Measurements from ENCODE around the gene FILIP1L. TPM values are rescaled to one million over a fixed set of nuclear protein-coding genes. Genes with fewer than 3 reads are reported as not detected.

The FILIP1L gene
- total RNA-seq, 1 experiment from 2014 or later, result 0.17 TPM

DNA sequence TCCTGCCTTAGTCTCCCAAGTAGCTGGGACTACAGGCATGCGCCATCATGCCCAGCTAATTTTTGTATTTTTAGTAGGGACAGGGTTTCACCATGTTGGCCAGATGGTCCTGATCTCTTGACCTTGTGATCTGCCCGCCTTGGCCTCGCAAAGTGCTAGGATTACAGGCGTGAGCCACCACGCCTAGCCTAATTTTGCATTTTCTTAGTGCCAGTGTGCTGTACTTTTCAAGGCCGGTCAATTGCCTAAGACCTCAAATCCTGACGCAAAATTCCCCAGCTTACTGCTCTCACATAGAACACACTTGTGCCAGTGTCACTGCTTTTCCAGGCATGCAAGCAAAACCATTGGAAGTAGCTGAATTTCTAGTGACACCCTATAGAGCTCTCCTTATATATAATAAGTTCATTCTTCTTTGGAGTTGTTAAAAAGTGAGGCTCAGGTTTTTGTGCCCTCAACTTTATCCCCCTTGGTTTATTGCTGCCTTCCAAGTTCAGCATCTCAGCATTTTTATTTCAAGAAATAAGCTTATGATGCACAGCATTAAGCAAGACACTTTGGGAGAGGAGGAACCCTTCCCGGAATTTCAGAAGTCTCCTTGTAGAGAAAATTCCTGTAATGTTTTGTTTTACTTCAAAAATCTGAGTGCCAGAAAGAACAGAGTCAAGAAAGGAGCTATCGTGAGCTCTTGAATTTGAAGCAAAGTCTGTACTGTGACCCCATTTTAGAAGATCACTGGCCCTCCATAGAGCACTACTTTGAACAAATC is 93.2 kb downstream of the FILIP1L start:
- Histone ChIP-seq H3K79me2 (ENCODE audit: insufficient read depth, low read length) (no peaks in the 10 kb centered on the region), H4K20me1 (ENCODE audit: insufficient read depth) (no peaks in the 10 kb centered on the region), H3K9me2 (ENCODE audit: insufficient read depth) (no peaks in the 10 kb centered on the region), H3K4me1 (ENCODE audit: control insufficient read depth in 1 of 2, insufficient read depth in 2 of 2, low read length in 2 of 2) (no peaks in the 10 kb centered on the region), H2AFZ (ENCODE audit: low read depth, low read length, poor library complexity, severe bottlenecking) (no peak overlapping the region), H3K9me3 (ENCODE audit: control insufficient read depth in 1 of 2, insufficient read depth in 1 of 2, low read depth in 1 of 2, low read length in 2 of 2) (no peaks in the 10 kb centered on the region), H3K27me3 (ENCODE audit: insufficient read depth, low read length) (no peaks in the 10 kb centered on the region), H3K27ac (ENCODE audit: low read depth, low read length) (no peak overlapping the region), H3K9ac (ENCODE audit: low read length) (no peak overlapping the region), H3K4me2 (ENCODE audit: low read length) (no peak overlapping the region), H3K4me3 (replicated peaks in 1 of 2; ENCODE audit: low read depth in 1 of 2, low read length in 2 of 2) (no peak overlapping the region), H3K36me3 (ENCODE audit: control insufficient read depth in 1 of 2, insufficient read depth in 2 of 2, low read length in 2 of 2) (no peaks in the 10 kb centered on the region)
- CTCF ChIA-PET, result no interaction called here
- no peak for DNase-seq (ENCODE audit: low read depth, low spot score)
- no peak for TF ChIP-seq TCF7L2 (IDR thresholded peaks at IDR 0.05; ENCODE audit: borderline replicate concordance, extremely low read depth, insufficient read depth, insufficient read length)
- no peak for TF ChIP-seq YY1 (IDR thresholded peaks at IDR 0.05; ENCODE audit: extremely low read depth, insufficient replicate concordance, low read depth, low read length)
- TF ChIP-seq EZH2 (IDR thresholded peaks at IDR 0.05), result no peak
- no peak for TF ChIP-seq ZFX (IDR thresholded peaks at IDR 0.05)
- no peak for TF ChIP-seq CEBPB (IDR thresholded peaks at IDR 0.05; ENCODE audit: low read depth)
- TF ChIP-seq, protein P1, sequence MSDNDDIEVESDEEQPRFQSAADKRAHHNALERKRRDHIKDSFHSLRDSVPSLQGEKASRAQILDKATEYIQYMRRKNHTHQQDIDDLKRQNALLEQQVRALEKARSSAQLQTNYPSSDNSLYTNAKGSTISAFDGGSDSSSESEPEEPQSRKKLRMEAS (IDR thresholded peaks at IDR 0.05), result no peak
- no peak for TF ChIP-seq EZH2phosphoT487 (IDR thresholded peaks at IDR 0.05; ENCODE audit: borderline replicate concordance)
- TF ChIP-seq, protein P2, sequence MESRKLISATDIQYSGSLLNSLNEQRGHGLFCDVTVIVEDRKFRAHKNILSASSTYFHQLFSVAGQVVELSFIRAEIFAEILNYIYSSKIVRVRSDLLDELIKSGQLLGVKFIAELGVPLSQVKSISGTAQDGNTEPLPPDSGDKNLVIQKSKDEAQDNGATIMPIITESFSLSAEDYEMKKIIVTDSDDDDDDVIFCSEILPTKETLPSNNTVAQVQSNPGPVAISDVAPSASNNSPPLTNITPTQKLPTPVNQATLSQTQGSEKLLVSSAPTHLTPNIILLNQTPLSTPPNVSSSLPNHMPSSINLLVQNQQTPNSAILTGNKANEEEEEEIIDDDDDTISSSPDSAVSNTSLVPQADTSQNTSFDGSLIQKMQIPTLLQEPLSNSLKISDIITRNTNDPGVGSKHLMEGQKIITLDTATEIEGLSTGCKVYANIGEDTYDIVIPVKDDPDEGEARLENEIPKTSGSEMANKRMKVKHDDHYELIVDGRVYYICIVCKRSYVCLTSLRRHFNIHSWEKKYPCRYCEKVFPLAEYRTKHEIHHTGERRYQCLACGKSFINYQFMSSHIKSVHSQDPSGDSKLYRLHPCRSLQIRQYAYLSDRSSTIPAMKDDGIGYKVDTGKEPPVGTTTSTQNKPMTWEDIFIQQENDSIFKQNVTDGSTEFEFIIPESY (IDR thresholded peaks at IDR 0.05; ENCODE audit: extremely low read depth, insufficient replicate concordance, low read length), result no peak
- TF ChIP-seq ELF1 (IDR thresholded peaks at IDR 0.05; ENCODE audit: borderline replicate concordance, low read depth), result no peak
- no peak for TF ChIP-seq RAD21 (IDR thresholded peaks at IDR 0.05; ENCODE audit: low read depth)
- no peak for TF ChIP-seq ZNF274 (IDR thresholded peaks at IDR 0.05; ENCODE audit: low read depth, low read length)
- TF ChIP-seq REST (IDR thresholded peaks at IDR 0.05; ENCODE audit: low read depth), result no peak
- TF ChIP-seq POLR2AphosphoS5 (IDR thresholded peaks at IDR 0.05; ENCODE audit: low read depth, low read length), result no peak
- TF ChIP-seq FOSL1 (IDR thresholded peaks at IDR 0.05; ENCODE audit: low read depth), result no peak
- no peak for TF ChIP-seq SIN3A (IDR thresholded peaks at IDR 0.05; ENCODE audit: low read depth)
- no peak for TF ChIP-seq POLR2A (IDR thresholded peaks at IDR 0.05; ENCODE audit: borderline replicate concordance, extremely low read depth, insufficient read depth, insufficient read length)
- no peak for TF ChIP-seq JUND (IDR thresholded peaks at IDR 0.05)
- TF ChIP-seq CBX3 (IDR thresholded peaks at IDR 0.05; ENCODE audit: low read depth), result no peak
- intact Hi-C loops (cut with micrococcal nuclease), result no loop called here
- ATAC-seq, result no peak
- no TSS peak for BruUV-seq (replicated peaks)
- RAD21 ChIA-PET (ENCODE audit: low non-redundant PET in 1 of 2, low total read pairs in 2 of 2, uncharacterized antibody in 2 of 2, unreplicated experiment in 2 of 2), result interaction anchor here in 1 of 2 experiments (0.6 kb wide), 1 partner anchor 1274 kb away, joined by 8 read pairs; no protein-coding TSS in a partner anchor
- POLR2A ChIA-PET, result no interaction called here

Measured in HCT116 (cell line).